Nephron progenitor cell (in vitro differentiated cells): ENCODE data around the gene DHX36.

Experiments used
- DNase-seq: peaks from one replicate; pipeline ENCODE4 v3.0.0; 2021
- H3K27ac Mint-ChIP-seq: 2 replicates; pipeline ENCODE4 v1.8.0; 2021; ENCODE audit warnings: mild to moderate bottlenecking, moderate library complexity, mixed read lengths
- H3K27me3 Mint-ChIP-seq: 2 replicates; pipeline ENCODE4 v1.8.0; 2021; ENCODE audit warnings: mild to moderate bottlenecking, low read depth, mixed read lengths; ENCODE audit not compliant: poor library complexity
- H3K36me3 Mint-ChIP-seq: 2 replicates; pipeline ENCODE4 v1.8.0; 2021; ENCODE audit warnings: low read depth, mixed read lengths
- H3K4me1 Mint-ChIP-seq: 2 replicates; pipeline ENCODE4 v1.8.0; 2021; ENCODE audit warnings: mixed read lengths
- H3K4me3 Mint-ChIP-seq: 2 replicates; pipeline ENCODE4 v1.8.0; 2021; ENCODE audit warnings: mild to moderate bottlenecking, moderate library complexity, mixed read lengths
- H3K9me3 Mint-ChIP-seq: 2 replicates; pipeline ENCODE4 v1.8.0; 2021; ENCODE audit warnings: mild to moderate bottlenecking, moderate library complexity, mixed read lengths
- TF ChIP-seq, protein P1 (sequence below): fragments of 200-600 bp; sonication (generic); IDR thresholded peaks from 2 replicates; pipeline ENCODE4 v1.5.0; 2021; ENCODE audit warnings: antibody characterized with exemption

The DHX36 gene, protein sequence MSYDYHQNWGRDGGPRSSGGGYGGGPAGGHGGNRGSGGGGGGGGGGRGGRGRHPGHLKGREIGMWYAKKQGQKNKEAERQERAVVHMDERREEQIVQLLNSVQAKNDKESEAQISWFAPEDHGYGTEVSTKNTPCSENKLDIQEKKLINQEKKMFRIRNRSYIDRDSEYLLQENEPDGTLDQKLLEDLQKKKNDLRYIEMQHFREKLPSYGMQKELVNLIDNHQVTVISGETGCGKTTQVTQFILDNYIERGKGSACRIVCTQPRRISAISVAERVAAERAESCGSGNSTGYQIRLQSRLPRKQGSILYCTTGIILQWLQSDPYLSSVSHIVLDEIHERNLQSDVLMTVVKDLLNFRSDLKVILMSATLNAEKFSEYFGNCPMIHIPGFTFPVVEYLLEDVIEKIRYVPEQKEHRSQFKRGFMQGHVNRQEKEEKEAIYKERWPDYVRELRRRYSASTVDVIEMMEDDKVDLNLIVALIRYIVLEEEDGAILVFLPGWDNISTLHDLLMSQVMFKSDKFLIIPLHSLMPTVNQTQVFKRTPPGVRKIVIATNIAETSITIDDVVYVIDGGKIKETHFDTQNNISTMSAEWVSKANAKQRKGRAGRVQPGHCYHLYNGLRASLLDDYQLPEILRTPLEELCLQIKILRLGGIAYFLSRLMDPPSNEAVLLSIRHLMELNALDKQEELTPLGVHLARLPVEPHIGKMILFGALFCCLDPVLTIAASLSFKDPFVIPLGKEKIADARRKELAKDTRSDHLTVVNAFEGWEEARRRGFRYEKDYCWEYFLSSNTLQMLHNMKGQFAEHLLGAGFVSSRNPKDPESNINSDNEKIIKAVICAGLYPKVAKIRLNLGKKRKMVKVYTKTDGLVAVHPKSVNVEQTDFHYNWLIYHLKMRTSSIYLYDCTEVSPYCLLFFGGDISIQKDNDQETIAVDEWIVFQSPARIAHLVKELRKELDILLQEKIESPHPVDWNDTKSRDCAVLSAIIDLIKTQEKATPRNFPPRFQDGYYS

DNA sequence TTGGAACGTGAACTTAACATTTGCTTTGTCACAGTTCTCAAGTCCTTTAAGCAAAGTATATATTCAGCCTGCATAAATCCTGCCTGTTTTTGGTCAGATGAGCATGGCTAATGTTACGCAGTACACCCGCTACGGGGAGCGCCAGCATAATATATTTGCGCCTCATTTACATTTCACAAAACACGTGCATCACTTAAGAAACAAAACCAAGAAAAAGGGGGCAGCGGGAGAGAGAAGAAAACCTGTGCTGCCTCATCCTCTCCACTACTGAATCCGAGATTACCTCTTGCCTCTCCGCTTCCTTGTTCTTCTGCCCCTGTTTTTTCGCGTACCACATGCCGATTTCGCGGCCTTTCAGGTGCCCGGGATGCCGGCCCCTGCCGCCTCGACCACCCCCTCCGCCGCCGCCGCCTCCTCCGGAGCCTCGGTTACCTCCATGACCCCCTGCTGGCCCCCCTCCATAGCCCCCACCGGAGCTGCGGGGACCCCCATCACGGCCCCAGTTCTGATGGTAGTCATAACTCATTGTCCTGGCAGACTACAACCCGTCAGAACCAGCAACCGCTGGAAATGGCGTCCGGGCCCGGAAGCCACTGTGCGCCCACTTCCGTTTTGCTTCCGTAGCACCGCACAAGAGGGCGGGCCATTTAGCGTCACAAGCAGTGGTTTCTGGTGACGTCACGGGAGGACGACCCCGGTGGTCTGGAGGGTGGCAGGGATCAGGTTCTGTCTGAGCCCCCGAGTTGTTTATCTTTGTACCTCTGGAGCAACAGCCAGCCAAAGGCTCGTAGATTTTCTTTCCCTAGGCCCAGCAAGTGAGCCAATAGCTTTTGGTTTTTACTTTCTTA, at the start of gene DHX36:
TSS of gene DHX36 (minus strand) at position 597 of the 848 bp plus-strand sequence. CDS start at position 526, 71 bp downstream.
- H3K4me1 Mint-ChIP-seq: peaks cover 24% of the 10 kb centered on the region
- no peaks in the 10 kb centered on the region for H3K36me3 Mint-ChIP-seq
- H3K4me3 Mint-ChIP-seq: peak within 1 kb of the TSS; percentile 97
- peak within 1 kb of the TSS; percentile 100 for H3K27ac Mint-ChIP-seq
- H3K27me3 Mint-ChIP-seq: no peaks in the 10 kb centered on the region
- DNase-seq: peak; percentile 97
- peaks cover 14% of the 10 kb centered on the region for H3K9me3 Mint-ChIP-seq
- TF ChIP-seq, protein P1, sequence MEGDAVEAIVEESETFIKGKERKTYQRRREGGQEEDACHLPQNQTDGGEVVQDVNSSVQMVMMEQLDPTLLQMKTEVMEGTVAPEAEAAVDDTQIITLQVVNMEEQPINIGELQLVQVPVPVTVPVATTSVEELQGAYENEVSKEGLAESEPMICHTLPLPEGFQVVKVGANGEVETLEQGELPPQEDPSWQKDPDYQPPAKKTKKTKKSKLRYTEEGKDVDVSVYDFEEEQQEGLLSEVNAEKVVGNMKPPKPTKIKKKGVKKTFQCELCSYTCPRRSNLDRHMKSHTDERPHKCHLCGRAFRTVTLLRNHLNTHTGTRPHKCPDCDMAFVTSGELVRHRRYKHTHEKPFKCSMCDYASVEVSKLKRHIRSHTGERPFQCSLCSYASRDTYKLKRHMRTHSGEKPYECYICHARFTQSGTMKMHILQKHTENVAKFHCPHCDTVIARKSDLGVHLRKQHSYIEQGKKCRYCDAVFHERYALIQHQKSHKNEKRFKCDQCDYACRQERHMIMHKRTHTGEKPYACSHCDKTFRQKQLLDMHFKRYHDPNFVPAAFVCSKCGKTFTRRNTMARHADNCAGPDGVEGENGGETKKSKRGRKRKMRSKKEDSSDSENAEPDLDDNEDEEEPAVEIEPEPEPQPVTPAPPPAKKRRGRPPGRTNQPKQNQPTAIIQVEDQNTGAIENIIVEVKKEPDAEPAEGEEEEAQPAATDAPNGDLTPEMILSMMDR: no peak

DNA sequence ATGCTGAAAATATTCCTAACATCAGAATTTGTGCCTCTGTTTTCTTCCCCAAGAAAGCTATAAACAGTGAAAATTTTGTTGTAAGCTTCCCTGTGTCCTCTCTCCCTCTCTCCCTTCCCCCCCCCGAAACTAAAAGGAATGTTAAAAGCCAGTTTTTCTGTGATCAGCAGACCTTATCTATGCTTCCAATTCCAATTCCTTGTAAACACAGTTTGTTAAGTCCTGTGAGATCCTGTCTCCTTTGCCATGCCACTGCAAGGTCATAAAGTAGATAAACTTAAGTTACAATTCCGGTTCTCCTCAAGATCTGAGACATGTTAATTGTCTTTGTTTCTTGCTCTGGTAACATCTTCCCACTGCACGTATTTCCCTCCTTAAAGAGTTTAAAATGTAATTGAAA, 42.9 kb upstream of the DHX36 start:
- TF ChIP-seq, protein P1: no peak
- Mint-ChIP-seq H3K4me3 (peak overlapping the region; percentile 8), H3K27ac (peak overlapping the region; percentile 95), H3K9me3 (peaks cover 17% of the 10 kb centered on the region), H3K27me3 (peaks cover 7% of the 10 kb centered on the region), H3K4me1 (peaks cover 17% of the 10 kb centered on the region), H3K36me3 (no peaks in the 10 kb centered on the region)
- DNase-seq: no peak

DNA sequence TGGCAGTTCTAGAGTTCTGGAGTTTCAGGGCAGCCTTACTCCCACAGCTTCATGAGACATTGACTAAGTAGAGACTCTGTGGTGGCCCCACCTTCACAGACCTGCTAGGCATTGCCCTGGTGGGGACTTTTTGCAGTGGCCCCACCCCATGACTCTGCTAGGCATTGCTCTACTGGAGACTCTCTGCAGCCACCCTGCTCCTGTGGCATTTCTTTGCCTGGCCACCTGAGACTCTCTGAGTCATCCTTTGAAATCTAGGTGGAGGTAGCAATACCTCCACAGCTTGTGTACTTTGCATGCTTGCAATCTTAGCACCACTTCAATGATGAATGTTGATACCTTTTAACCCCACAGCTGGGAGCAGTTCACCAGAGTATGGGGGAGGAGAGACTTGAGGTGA, 40.6 kb upstream of the DHX36 start:
- DNase-seq: no peak
- Mint-ChIP-seq H3K4me3 (no peak overlapping the region), H3K27me3 (peaks cover 7% of the 10 kb centered on the region), H3K4me1 (peaks cover 17% of the 10 kb centered on the region), H3K36me3 (no peaks in the 10 kb centered on the region), H3K9me3 (peaks cover 17% of the 10 kb centered on the region), H3K27ac (no peak overlapping the region)
- TF ChIP-seq, protein P1: no peak

DNA sequence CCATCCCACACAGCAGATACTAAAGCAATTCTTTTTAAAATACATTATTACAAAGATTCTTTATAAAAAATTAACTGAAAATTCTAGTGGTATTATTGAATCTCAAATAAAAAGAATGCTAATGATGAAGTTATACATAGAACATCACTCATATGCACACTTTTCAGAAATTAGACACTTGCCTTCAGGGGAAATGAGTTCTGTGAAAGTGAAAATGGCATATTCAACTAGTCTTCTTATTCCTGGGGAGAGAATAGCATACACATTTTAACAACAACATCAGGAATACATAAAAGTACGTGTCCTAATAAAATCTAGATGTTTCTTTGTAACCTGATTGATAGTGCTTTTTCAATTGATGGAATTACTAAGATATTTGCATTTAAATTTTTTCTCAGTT, 36.8 kb upstream of the DHX36 start:
- Mint-ChIP-seq H3K36me3 (no peaks in the 10 kb centered on the region), H3K27me3 (peaks cover 3% of the 10 kb centered on the region), H3K4me1 (no peaks in the 10 kb centered on the region), H3K4me3 (no peak overlapping the region), H3K27ac (no peak overlapping the region), H3K9me3 (peaks cover 14% of the 10 kb centered on the region)
- DNase-seq: no peak
- TF ChIP-seq, protein P1: no peak

DNA sequence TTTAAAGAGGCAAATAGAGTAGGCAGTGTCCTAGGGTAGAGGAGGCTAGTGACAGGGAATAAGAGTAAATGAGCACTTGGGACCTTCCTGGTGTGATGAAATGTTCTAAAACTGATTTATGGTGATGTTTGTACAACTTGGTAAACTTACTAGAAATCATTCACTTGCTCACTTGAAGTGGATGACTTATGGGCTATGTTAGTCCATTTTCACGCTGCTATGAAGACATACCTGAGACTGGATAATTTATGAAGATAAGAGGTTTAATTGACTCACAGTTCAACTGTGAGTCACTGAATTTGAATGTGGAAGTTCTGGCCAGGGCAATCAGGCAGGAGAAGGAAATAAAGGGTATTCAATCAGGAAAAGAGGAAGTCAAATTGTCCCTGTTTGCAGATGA, 31.7 kb upstream of the DHX36 start:
- TF ChIP-seq, protein P1: no peak
- H3K4me3 Mint-ChIP-seq: no peak overlapping the region
- H3K27me3 Mint-ChIP-seq: peaks cover 4% of the 10 kb centered on the region
- no peak for DNase-seq
- no peaks in the 10 kb centered on the region for H3K4me1 Mint-ChIP-seq
- H3K9me3 Mint-ChIP-seq: no peaks in the 10 kb centered on the region
- no peaks in the 10 kb centered on the region for H3K36me3 Mint-ChIP-seq
- no peak overlapping the region for H3K27ac Mint-ChIP-seq
